OCI-M2 (cell line): ENCODE data around the gene ANXA2.

Experiments
- DNase-seq: peaks from one replicate; lab custom pipeline; 2025; ENCODE audit not compliant: unreplicated experiment; lab: John Stamatoyannopoulos, UW

The ANXA2 gene

GRCh38 chr15:60313906-60314305 is 83.9 kb downstream of the ANXA2 start:
- DNase-seq = no peak

- DNase-seq = no peak
These were observed 90.8 kb downstream of the ANXA2 start for GRCh38 chr15:60307034-60307433.

GRCh38 chr15:60301024-60301423 is 96.8 kb downstream of the ANXA2 start:
- DNase-seq = no peak

GRCh38 chr15:60299452-60300047 is 98.2 kb downstream of the ANXA2 start:
- DNase-seq = no peak
